Nephron progenitor cell (in vitro differentiated cells): ENCODE results near the gene C16orf82.

Experiments
- DNase-seq: peaks from one replicate; pipeline ENCODE4 v3.0.0; 2021
- H3K27ac Mint-ChIP-seq: 2 replicates; pipeline ENCODE4 v1.8.0; 2021; ENCODE audit warnings: mild to moderate bottlenecking, moderate library complexity, mixed read lengths
- H3K27me3 Mint-ChIP-seq: 2 replicates; pipeline ENCODE4 v1.8.0; 2021; ENCODE audit warnings: mild to moderate bottlenecking, low read depth, mixed read lengths; ENCODE audit not compliant: poor library complexity
- H3K36me3 Mint-ChIP-seq: 2 replicates; pipeline ENCODE4 v1.8.0; 2021; ENCODE audit warnings: low read depth, mixed read lengths
- H3K4me1 Mint-ChIP-seq: 2 replicates; pipeline ENCODE4 v1.8.0; 2021; ENCODE audit warnings: mixed read lengths
- H3K4me3 Mint-ChIP-seq: 2 replicates; pipeline ENCODE4 v1.8.0; 2021; ENCODE audit warnings: mild to moderate bottlenecking, moderate library complexity, mixed read lengths
- H3K9me3 Mint-ChIP-seq: 2 replicates; pipeline ENCODE4 v1.8.0; 2021; ENCODE audit warnings: mild to moderate bottlenecking, moderate library complexity, mixed read lengths
- TF ChIP-seq, protein P1 (sequence below): fragments of 200-600 bp; sonication (generic); IDR thresholded peaks from 2 replicates; pipeline ENCODE4 v1.5.0; 2021; ENCODE audit warnings: antibody characterized with exemption

C16orf82 gene

DNA sequence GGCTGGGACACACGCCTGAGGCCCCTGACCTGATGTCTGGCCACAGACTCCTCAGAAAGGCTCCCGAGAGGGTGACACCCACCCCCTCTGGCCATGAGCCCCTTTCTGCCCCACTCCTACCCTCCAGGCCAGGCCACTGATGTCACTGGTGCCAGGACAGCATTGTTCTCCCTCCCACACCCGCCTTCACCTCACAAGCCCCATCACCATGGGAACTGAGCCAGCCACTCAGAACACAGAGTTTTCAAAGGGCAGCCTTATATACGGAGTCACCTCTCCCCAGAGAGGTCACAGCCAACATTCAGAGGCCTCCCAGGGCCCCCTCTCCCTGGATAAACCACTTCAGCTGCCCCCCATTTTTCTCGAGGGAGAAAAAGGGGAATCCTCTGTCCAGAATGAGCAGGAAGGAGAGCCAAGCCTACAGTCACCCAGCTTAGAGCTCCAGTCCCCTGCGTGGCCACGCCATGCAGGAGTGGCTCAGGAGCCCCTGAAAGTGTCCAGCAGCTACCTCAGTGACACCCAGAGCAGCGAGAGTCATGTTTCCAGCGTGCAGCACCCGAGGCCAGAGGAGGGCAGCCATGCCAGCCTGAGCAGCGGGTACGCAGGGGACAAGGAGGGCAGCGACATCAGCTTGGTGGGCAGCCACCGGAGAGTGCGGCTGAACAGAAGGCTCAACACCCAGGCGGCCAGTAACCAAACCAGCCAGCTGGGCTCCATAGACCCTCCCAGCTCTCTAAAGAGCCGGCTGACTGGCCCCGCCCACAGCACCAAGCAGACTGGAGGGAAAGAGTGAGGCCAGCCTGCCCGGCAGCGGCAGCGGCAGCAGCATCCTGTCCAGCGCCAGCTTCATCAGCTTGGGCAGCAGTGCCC is at the start of gene C16orf82:
TSS of gene C16orf82 (plus strand) at position 260 of the 870 bp plus-strand sequence.
- no peaks in the 10 kb centered on the region for H3K36me3 Mint-ChIP-seq
- peaks cover 28% of the 10 kb centered on the region for H3K27me3 Mint-ChIP-seq
- H3K27ac Mint-ChIP-seq: peak within 1 kb of the TSS; percentile 15
- peaks cover 17% of the 10 kb centered on the region for H3K4me1 Mint-ChIP-seq
- TF ChIP-seq, protein P1, sequence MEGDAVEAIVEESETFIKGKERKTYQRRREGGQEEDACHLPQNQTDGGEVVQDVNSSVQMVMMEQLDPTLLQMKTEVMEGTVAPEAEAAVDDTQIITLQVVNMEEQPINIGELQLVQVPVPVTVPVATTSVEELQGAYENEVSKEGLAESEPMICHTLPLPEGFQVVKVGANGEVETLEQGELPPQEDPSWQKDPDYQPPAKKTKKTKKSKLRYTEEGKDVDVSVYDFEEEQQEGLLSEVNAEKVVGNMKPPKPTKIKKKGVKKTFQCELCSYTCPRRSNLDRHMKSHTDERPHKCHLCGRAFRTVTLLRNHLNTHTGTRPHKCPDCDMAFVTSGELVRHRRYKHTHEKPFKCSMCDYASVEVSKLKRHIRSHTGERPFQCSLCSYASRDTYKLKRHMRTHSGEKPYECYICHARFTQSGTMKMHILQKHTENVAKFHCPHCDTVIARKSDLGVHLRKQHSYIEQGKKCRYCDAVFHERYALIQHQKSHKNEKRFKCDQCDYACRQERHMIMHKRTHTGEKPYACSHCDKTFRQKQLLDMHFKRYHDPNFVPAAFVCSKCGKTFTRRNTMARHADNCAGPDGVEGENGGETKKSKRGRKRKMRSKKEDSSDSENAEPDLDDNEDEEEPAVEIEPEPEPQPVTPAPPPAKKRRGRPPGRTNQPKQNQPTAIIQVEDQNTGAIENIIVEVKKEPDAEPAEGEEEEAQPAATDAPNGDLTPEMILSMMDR: no peak
- H3K4me3 Mint-ChIP-seq: peak within 1 kb of the TSS; percentile 57
- peak; percentile 73 for DNase-seq
- no peaks in the 10 kb centered on the region for H3K9me3 Mint-ChIP-seq

DNA sequence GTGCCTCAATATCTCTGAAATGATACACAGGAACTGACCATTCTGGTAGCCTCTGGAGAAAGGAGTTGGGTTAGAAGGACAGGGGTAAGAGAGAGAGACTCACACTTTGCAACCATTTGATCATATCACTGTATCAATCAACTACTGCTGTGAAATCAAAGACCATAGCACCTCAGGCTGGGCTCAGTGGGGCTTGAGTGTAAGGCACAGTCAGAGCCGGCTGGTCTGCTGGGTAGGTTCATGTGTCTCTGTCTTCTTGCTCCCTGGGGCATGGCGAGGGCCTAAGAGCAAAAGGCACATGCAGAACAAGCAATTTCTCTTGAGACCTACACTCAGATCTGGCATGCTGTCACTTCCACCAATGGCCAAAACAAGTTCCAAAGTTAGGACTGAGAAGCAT is 46.7 kb upstream of the C16orf82 start:
- Mint-ChIP-seq H3K9me3 (peaks cover 26% of the 10 kb centered on the region), H3K36me3 (no peaks in the 10 kb centered on the region), H3K27me3 (peaks cover 7% of the 10 kb centered on the region), H3K27ac (no peak overlapping the region), H3K4me1 (no peaks in the 10 kb centered on the region), H3K4me3 (no peak overlapping the region)
- DNase-seq: no peak
- TF ChIP-seq, protein P1: no peak

DNA sequence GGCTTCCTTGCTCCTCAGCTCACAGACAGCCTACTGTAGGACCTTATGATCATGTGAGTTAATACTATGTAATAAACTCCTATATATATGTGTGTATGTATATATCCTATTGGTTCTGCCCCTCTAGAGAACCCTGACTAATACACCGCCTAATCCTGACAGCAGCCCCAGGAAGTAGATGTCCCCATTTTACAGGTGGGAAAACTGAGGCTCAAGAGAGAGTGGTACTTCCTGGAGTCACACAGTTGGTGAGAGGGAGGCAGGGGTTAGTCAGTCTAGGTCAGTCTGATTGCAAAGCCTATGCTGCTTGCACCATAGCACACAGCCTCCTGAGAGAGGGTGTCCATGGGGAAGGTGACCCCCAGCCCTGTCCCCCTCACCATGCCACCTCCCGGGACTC is 42.7 kb upstream of the C16orf82 start:
- H3K27me3 Mint-ChIP-seq: peaks cover 17% of the 10 kb centered on the region
- H3K36me3 Mint-ChIP-seq: no peaks in the 10 kb centered on the region
- DNase-seq: no peak
- H3K4me3 Mint-ChIP-seq: no peak overlapping the region
- H3K4me1 Mint-ChIP-seq: peaks cover 8% of the 10 kb centered on the region
- TF ChIP-seq, protein P1: no peak
- H3K9me3 Mint-ChIP-seq: peaks cover 20% of the 10 kb centered on the region
- no peak overlapping the region for H3K27ac Mint-ChIP-seq

GRCh38 chr16:27025581-27025980 is 41.1 kb upstream of the C16orf82 start:
- H3K4me1 Mint-ChIP-seq: peaks cover 18% of the 10 kb centered on the region
- H3K36me3 Mint-ChIP-seq: no peaks in the 10 kb centered on the region
- H3K4me3 Mint-ChIP-seq: no peak overlapping the region

GRCh38 chr16:27027971-27028370 is 38.8 kb upstream of the C16orf82 start:
- H3K4me1 Mint-ChIP-seq: peaks cover 24% of the 10 kb centered on the region
- no peak for DNase-seq
- TF ChIP-seq, protein P1: no peak
- no peak overlapping the region for H3K27ac Mint-ChIP-seq
- H3K36me3 Mint-ChIP-seq: no peaks in the 10 kb centered on the region
- H3K9me3 Mint-ChIP-seq: peaks cover 5% of the 10 kb centered on the region
- H3K27me3 Mint-ChIP-seq: peaks cover 14% of the 10 kb centered on the region
- no peak overlapping the region for H3K4me3 Mint-ChIP-seq

More at GRCh38 chr16:27025581-27025980, 41.1 kb upstream of the C16orf82 start:
- peaks cover 15% of the 10 kb centered on the region for H3K9me3 Mint-ChIP-seq
- DNase-seq: no peak
- peaks cover 17% of the 10 kb centered on the region for H3K27me3 Mint-ChIP-seq
- no peak overlapping the region for H3K27ac Mint-ChIP-seq
- TF ChIP-seq, protein P1: no peak
